ENCODE data around the gene PALLD.

PALLD gene

DNA sequence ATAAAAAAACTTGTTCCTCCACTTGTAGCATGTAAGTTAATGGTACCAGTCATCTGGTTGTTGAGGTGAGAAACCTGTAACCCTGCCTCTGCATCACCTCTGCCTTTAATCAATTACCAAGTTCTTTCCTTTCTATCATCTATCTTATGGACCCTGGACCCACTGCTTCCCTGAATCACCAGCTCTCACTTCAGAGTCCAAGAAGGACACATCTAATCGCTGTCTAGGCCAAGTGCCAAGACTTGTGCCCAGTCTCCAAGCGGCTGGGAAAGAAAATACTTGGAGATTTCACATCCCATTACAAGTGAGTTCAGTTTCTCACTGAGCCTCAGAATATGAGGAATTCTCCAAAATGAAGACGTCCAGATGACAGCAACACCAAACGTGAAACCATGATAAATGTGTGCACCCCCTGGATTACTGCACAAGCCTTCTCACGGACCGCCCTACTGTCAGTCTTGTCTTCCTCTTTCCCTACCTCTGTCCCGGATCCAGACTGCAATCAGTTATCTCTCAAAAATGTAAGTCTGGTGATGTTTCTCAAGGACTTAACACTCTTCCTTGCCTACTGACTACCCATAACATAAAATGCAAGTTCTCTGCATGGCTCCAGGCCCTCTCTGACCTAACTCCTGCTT, 10.4 kb downstream of the PALLD start:
- ATAC-seq (ENCODE audit: insufficient read depth, low read depth) (no peak), DNase-seq (no peak)
- H3K79me2 ChIP-seq (ENCODE audit: insufficient read depth, low read length): no peaks in the 10 kb centered on the region
- peaks cover 29% of the 10 kb centered on the region for H3K4me1 ChIP-seq (ENCODE audit: insufficient read depth, low read length)
- H2AFZ ChIP-seq (ENCODE audit: low read depth, low read length): no peak overlapping the region
- TF ChIP-seq EZH2 (IDR thresholded peaks at IDR 0.05; ENCODE audit: borderline replicate concordance, low read depth, low read length, severe bottlenecking): no peak
- TF ChIP-seq, protein P1, sequence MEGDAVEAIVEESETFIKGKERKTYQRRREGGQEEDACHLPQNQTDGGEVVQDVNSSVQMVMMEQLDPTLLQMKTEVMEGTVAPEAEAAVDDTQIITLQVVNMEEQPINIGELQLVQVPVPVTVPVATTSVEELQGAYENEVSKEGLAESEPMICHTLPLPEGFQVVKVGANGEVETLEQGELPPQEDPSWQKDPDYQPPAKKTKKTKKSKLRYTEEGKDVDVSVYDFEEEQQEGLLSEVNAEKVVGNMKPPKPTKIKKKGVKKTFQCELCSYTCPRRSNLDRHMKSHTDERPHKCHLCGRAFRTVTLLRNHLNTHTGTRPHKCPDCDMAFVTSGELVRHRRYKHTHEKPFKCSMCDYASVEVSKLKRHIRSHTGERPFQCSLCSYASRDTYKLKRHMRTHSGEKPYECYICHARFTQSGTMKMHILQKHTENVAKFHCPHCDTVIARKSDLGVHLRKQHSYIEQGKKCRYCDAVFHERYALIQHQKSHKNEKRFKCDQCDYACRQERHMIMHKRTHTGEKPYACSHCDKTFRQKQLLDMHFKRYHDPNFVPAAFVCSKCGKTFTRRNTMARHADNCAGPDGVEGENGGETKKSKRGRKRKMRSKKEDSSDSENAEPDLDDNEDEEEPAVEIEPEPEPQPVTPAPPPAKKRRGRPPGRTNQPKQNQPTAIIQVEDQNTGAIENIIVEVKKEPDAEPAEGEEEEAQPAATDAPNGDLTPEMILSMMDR (IDR thresholded peaks at IDR 0.05; ENCODE audit: borderline replicate concordance, extremely low read depth, low read length, poor library complexity, severe bottlenecking): no peak
- H3K27me3 ChIP-seq (ENCODE audit: insufficient read depth, low read length, poor library complexity): no peaks in the 10 kb centered on the region
- H3K4me2 ChIP-seq (ENCODE audit: insufficient read depth, low read length): no peak overlapping the region
- no peaks in the 10 kb centered on the region for H3K9me3 ChIP-seq (ENCODE audit: insufficient read depth, low read length, severe bottlenecking)
- H3K9ac ChIP-seq (ENCODE audit: low read depth, low read length): no peak overlapping the region
- no peaks in the 10 kb centered on the region for H3K36me3 ChIP-seq (ENCODE audit: insufficient read depth, low read length)
- H3K4me3 ChIP-seq (ENCODE audit: low read depth in 1 of 2, low read length in 2 of 2): no peak overlapping the region
- H3K27ac ChIP-seq (ENCODE audit: low read length): no peak overlapping the region
- no peaks in the 10 kb centered on the region for H4K20me1 ChIP-seq (ENCODE audit: insufficient read depth, low read length)

DNA sequence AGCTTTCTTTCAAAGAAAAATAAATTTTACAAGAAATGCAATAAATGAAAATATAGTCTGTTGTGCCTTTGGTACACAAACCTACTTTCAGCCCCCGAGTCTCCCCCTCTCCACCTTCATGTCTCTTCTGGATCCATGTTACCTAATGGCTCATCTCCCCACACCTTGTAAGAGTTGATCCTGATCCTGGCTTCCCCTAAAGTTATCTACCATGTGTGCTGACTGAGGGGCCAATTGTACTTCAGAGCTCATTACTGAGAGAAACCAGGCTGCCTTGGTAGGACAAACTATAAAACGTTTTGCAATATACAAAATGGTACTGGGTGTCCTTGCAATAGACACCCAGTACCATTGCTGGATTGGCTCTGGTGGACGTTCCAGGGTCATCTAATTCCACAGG, 11.8 kb downstream of the PALLD start:
- H3K36me3 ChIP-seq (ENCODE audit: insufficient read depth, low read length): no peaks in the 10 kb centered on the region
- H3K4me2 ChIP-seq (ENCODE audit: insufficient read depth, low read length): no peak overlapping the region
- H3K4me1 ChIP-seq (ENCODE audit: insufficient read depth, low read length): peaks cover 31% of the 10 kb centered on the region
- no peak for ATAC-seq (ENCODE audit: insufficient read depth, low read depth)
- no peaks in the 10 kb centered on the region for H3K79me2 ChIP-seq (ENCODE audit: insufficient read depth, low read length)
- H3K27ac ChIP-seq (ENCODE audit: low read length): no peak overlapping the region
- no peaks in the 10 kb centered on the region for H4K20me1 ChIP-seq (ENCODE audit: insufficient read depth, low read length)
- TF ChIP-seq, protein P1 (IDR thresholded peaks at IDR 0.05; ENCODE audit: borderline replicate concordance, extremely low read depth, low read length, poor library complexity, severe bottlenecking): no peak
- no peak for TF ChIP-seq EZH2 (IDR thresholded peaks at IDR 0.05; ENCODE audit: borderline replicate concordance, low read depth, low read length, severe bottlenecking)
- no peak for DNase-seq
- no peaks in the 10 kb centered on the region for H3K27me3 ChIP-seq (ENCODE audit: insufficient read depth, low read length, poor library complexity)
- H3K9me3 ChIP-seq (ENCODE audit: insufficient read depth, low read length, severe bottlenecking): no peaks in the 10 kb centered on the region
- H3K9ac ChIP-seq (ENCODE audit: low read depth, low read length): no peak overlapping the region
- no peak overlapping the region for H2AFZ ChIP-seq (ENCODE audit: low read depth, low read length)
- no peak overlapping the region for H3K4me3 ChIP-seq (ENCODE audit: low read depth in 1 of 2, low read length in 2 of 2)

DNA sequence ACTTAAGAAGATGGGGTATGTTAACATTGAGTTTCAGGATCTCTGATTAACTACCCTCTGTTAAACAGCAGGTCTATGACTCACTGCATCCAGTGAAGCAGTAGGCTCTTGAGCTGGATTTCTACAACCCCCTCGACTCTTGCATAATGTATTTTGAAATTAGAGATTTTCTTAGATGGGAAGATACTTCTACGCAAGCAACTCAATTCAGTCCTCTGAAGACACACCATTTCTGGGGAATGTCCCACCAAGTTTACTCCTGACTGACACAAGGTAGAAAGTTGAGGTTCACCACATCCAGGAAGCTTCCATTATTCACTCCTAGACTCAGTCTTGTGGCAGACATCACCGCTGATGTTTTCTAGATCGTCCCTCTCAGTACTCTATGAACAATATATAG, 12.9 kb downstream of the PALLD start:
- H3K4me2 ChIP-seq (ENCODE audit: insufficient read depth, low read length): no peak overlapping the region
- no peak overlapping the region for H3K27ac ChIP-seq (ENCODE audit: low read length)
- no peak overlapping the region for H3K9ac ChIP-seq (ENCODE audit: low read depth, low read length)
- H3K27me3 ChIP-seq (ENCODE audit: insufficient read depth, low read length, poor library complexity): no peaks in the 10 kb centered on the region
- H3K4me3 ChIP-seq (ENCODE audit: low read depth in 1 of 2, low read length in 2 of 2): no peak overlapping the region
- H3K4me1 ChIP-seq (ENCODE audit: insufficient read depth, low read length): peaks cover 31% of the 10 kb centered on the region
- H3K9me3 ChIP-seq (ENCODE audit: insufficient read depth, low read length, severe bottlenecking): no peaks in the 10 kb centered on the region
- ATAC-seq (ENCODE audit: insufficient read depth, low read depth): peak; percentile 62
- no peak overlapping the region for H2AFZ ChIP-seq (ENCODE audit: low read depth, low read length)
- H3K36me3 ChIP-seq (ENCODE audit: insufficient read depth, low read length): no peaks in the 10 kb centered on the region
- H3K79me2 ChIP-seq (ENCODE audit: insufficient read depth, low read length): no peaks in the 10 kb centered on the region
- peak; percentile 44 for DNase-seq
- no peaks in the 10 kb centered on the region for H4K20me1 ChIP-seq (ENCODE audit: insufficient read depth, low read length)
- TF ChIP-seq, protein P1 (IDR thresholded peaks at IDR 0.05; ENCODE audit: borderline replicate concordance, extremely low read depth, low read length, poor library complexity, severe bottlenecking): no peak
